Activated CD8-positive, alpha-beta T cell treated with anti-CD3 and anti-CD28 coated beads for 36 hours (primary cell): ENCODE data around the gene CERS6. TPM values are rescaled to one million over a fixed set of nuclear protein-coding genes. Genes with fewer than 3 reads are reported as not detected.

Experiments used
- ATAC-seq: fragments of 200-7000 bp; cut with Tn5 transposase; one replicate; pipeline ENCODE4 v1.10.0; 2021; ENCODE audit warnings: mild to moderate bottlenecking, moderate library complexity
- CTCF ChIA-PET: fragments of 350-600 bp; sonication (Branson Sonifier 250); formaldehyde crosslinking; loops from one replicate; lab custom pipeline; 2021; ENCODE audit warnings: antibody characterized with exemption; lab: Charles Lee
- POLR2A ChIA-PET: fragments of 350-600 bp; sonication (Branson Sonifier 250); formaldehyde crosslinking; loops from one replicate; lab custom pipeline; 2021; ENCODE audit warnings: antibody characterized with exemption; lab: Charles Lee
- DNase-seq: peaks from one replicate; pipeline ENCODE4 v3.0.0-alpha.2; 2020
- H3K27ac Mint-ChIP-seq: one replicate; pipeline ENCODE4 v1.8.0; 2021; ENCODE audit warnings: mild to moderate bottlenecking, mixed read lengths
- H3K27me3 Mint-ChIP-seq: one replicate; pipeline ENCODE4 v1.8.0; 2021; ENCODE audit warnings: mixed read lengths
- H3K36me3 Mint-ChIP-seq: one replicate; pipeline ENCODE4 v1.8.0; 2021; ENCODE audit warnings: low read depth, mixed read lengths
- H3K4me1 Mint-ChIP-seq: one replicate; pipeline ENCODE4 v1.8.0; 2021; ENCODE audit warnings: low read depth, mixed read lengths
- H3K4me3 Mint-ChIP-seq: one replicate; pipeline ENCODE4 v1.8.0; 2021; ENCODE audit warnings: mild to moderate bottlenecking, moderate library complexity, mixed read lengths
- H3K9me3 Mint-ChIP-seq: one replicate; pipeline ENCODE4 v1.8.0; 2021; ENCODE audit warnings: mixed read lengths
- intact Hi-C: fragments of 100-400 bp; cut with micrococcal nuclease; formaldehyde crosslinking; loops from one replicate; pipeline ENCODE4 v1.10.0; 2022
- total RNA-seq, 2 experiments: library from RNA; stranded (reverse); gene quantifications; one replicate each; pipeline ENCODE4 v1.2.3, GENCODE V29; 2021
- TF ChIP-seq, protein P1 (sequence below): fragments of 200-600 bp; IDR thresholded peaks from one replicate; pipeline ENCODE4 v1.8.0; 2022; ENCODE audit warnings: antibody characterized with exemption, mild to moderate bottlenecking

Gene CERS6
- total RNA-seq, 2 experiments from 2014 or later = 15.4 to 16.1 TPM

DNA sequence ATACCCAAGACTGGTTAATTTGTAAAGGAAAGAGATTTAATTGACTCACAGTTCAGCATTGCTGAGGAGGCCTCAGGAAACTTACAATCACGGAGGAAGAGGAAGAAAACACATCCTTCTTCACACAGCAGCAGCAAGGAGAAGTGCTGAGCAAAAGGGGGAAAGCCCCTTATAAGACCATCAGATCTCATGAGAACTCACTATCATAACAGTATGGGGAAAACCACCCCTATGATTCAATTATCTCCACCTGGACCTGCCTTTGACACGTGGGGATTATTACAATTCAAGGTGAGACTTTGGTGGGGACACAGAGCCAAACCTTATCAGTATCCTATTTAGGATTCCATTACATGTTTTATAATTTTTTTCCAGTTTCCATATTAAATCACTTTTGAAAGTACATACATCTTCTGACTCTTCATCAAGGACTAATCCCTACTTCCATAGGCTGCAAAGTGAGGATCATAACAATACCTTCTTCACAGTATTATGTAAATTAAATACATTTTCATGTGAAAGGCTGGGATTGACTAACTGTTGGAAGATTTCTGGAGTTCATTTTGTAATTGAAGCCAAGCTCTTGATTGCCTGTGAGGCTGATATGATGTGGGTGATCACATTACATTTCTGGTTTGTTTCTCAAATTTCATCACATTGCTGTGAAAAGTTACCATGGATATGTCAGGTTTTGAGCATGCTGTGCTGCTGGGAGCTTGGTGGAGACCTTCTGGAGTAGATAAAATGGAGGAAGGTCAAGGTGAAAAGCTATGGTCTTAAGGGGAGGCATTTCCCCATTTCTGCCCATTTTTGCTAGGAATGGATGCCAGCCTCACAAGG lies 31.7 kb upstream of the CERS6 start:
- ChIA-PET CTCF (no interaction called here), POLR2A (no interaction called here)
- H3K27me3 Mint-ChIP-seq = no peaks in the 10 kb centered on the region
- DNase-seq (no peak), ATAC-seq (peak; percentile 47)
- no peak overlapping the region for H3K4me3 Mint-ChIP-seq
- H3K9me3 Mint-ChIP-seq = peaks cover 3% of the 10 kb centered on the region
- no peak overlapping the region for H3K27ac Mint-ChIP-seq
- TF ChIP-seq, protein P1, sequence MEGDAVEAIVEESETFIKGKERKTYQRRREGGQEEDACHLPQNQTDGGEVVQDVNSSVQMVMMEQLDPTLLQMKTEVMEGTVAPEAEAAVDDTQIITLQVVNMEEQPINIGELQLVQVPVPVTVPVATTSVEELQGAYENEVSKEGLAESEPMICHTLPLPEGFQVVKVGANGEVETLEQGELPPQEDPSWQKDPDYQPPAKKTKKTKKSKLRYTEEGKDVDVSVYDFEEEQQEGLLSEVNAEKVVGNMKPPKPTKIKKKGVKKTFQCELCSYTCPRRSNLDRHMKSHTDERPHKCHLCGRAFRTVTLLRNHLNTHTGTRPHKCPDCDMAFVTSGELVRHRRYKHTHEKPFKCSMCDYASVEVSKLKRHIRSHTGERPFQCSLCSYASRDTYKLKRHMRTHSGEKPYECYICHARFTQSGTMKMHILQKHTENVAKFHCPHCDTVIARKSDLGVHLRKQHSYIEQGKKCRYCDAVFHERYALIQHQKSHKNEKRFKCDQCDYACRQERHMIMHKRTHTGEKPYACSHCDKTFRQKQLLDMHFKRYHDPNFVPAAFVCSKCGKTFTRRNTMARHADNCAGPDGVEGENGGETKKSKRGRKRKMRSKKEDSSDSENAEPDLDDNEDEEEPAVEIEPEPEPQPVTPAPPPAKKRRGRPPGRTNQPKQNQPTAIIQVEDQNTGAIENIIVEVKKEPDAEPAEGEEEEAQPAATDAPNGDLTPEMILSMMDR = no peak
- peaks cover 3% of the 10 kb centered on the region for H3K36me3 Mint-ChIP-seq
- intact Hi-C loops = no loop called here
- peaks cover 18% of the 10 kb centered on the region for H3K4me1 Mint-ChIP-seq

GRCh38 chr2:168424971-168425370 lies 31.1 kb upstream of the CERS6 start:
- Mint-ChIP-seq H3K27me3 (no peaks in the 10 kb centered on the region), H3K4me1 (peaks cover 18% of the 10 kb centered on the region), H3K4me3 (no peak overlapping the region), H3K36me3 (peaks cover 3% of the 10 kb centered on the region), H3K9me3 (peaks cover 3% of the 10 kb centered on the region), H3K27ac (no peak overlapping the region)
- DNase-seq (no peak), ATAC-seq (no peak)
- TF ChIP-seq, protein P1 = no peak
- intact Hi-C loops = no loop called here
- POLR2A ChIA-PET = no interaction called here
- CTCF ChIA-PET = no interaction called here

DNA sequence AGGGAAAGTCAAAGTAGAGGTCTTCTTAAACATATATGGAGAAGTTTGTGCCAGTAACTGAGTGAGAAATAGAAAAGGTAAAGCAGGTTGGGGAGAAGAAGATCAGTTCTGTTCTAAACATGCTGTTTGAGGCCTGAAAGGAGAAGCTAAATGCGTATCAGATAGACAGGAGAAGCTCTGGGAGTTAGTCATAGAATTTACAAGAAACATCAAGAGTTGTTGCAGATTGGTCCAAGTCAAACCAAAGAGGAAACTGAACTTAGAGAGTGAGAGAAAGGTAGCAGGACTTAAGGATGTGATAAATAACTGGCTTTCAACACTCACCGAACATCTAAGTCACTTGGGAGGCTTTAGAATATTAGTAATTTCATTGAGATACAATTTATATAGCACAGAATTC lies 29.2 kb upstream of the CERS6 start:
- TF ChIP-seq, protein P1 = no peak
- H3K27ac Mint-ChIP-seq = no peak overlapping the region
- ATAC-seq (no peak), DNase-seq (no peak)
- intact Hi-C loops = no loop called here
- peaks cover 26% of the 10 kb centered on the region for H3K4me1 Mint-ChIP-seq
- H3K27me3 Mint-ChIP-seq = no peaks in the 10 kb centered on the region
- ChIA-PET POLR2A (interaction anchor here (1.2 kb wide), 1 partner anchor 15 kb away, joined by 5 read pairs; no protein-coding TSS in a partner anchor), CTCF (interaction anchor here (1.1 kb wide), 1 partner anchor 16 kb away, joined by 3 read pairs; no protein-coding TSS in a partner anchor)
- H3K36me3 Mint-ChIP-seq = peaks cover 3% of the 10 kb centered on the region
- no peak overlapping the region for H3K4me3 Mint-ChIP-seq
- H3K9me3 Mint-ChIP-seq = peaks cover 3% of the 10 kb centered on the region

DNA sequence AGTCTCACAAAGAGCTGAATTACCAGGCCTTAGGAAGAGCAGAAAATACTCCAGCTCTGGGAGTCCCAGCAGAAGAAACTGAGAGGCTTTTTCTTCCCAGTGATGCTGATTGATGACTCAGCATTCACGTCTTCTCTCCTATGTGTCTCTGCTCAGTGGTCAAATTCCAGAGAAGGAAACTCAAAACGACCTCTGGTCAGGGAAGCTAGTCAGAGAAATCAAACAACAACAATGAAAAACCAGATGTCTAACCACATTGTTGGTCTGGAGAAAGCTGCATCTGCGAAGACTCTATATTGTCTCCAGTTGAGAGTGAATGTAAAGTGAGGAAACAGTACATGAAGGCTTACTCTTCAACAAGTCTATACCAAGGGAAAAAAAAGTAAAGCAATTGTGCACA lies 28.6 kb upstream of the CERS6 start:
- Mint-ChIP-seq H3K27ac (no peak overlapping the region), H3K9me3 (peaks cover 3% of the 10 kb centered on the region), H3K27me3 (no peaks in the 10 kb centered on the region), H3K4me1 (peaks cover 30% of the 10 kb centered on the region), H3K4me3 (no peak overlapping the region), H3K36me3 (peaks cover 3% of the 10 kb centered on the region)
- ChIA-PET CTCF (no interaction called here), POLR2A (interaction anchor here (0.6 to 1.2 kb wide), 2 partner anchors 14 to 339 kb away, joined by 3 to 5 read pairs; no protein-coding TSS in a partner anchor)
- ATAC-seq (no peak), DNase-seq (no peak)
- TF ChIP-seq, protein P1 = no peak
- intact Hi-C loops = no loop called here

DNA sequence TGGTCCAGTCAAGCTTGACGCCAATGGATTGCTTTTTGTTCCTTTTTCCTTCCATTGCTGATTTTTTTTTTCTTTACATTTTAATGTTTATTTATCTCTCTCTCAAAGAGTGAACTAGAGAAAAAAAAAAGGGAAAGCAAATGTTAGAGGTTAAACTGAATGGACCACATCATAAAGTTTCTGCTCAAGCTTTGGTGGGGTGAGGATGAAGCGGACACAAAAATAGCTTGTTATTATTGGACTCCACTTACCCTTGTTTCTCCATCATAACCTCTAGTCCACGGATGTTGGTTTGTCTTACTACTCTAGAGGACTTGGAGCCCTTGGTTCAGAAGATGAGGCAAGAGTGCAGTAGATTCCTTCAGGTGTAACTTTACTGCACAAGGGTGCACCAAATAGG lies 27.6 kb upstream of the CERS6 start:
- POLR2A ChIA-PET = no interaction called here
- Mint-ChIP-seq H3K9me3 (peaks cover 3% of the 10 kb centered on the region), H3K27me3 (no peaks in the 10 kb centered on the region), H3K36me3 (peaks cover 3% of the 10 kb centered on the region), H3K27ac (no peak overlapping the region), H3K4me1 (peaks cover 39% of the 10 kb centered on the region), H3K4me3 (no peak overlapping the region)
- CTCF ChIA-PET = no interaction called here
- no peak for ATAC-seq
- intact Hi-C loops = no loop called here
- TF ChIP-seq, protein P1 = no peak
- no peak for DNase-seq
